Medulla oblongata (tissue), 1 donor: ENCODE results near the gene CDC25C.
"Not testable (repeated sequence)": the region's sequence is repeated elsewhere in the genome, so short reads cannot be mapped to it uniquely, and the experiment has no call there.

Source experiments
- DNase-seq: peaks from one replicate; pipeline ENCODE4 v3.0.0-alpha.2; 2015; ENCODE audit errors: extremely low spot score

Gene CDC25C

DNA sequence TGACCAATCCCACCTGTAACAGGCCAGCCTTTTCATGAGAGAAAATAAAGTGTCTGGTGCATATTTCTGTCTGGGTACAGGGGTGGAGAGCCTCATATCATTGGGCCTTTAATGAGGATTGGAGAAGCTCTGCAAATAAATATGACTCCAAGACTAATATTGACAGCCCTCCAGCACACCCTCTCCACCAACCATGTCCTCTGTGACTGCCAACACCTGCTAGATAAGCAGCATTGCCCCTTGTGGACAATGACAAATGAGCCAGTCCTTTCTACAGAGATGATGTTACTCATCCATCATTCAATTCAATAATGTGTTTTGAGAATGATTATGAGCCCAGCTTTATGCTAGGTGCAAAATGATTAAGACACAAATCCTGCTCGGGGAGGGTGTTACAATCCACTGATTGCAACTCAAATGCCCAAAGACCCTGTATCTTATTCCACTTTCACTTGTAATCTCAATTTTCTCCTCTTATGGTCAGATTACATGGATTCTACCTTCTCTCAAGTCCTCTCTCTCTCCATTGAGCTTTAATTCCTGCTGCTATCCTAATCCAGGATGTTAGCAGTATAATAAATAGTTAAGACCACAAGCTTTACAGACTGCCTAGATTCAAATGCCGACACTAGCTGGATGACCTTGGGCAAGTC, 55.1 kb downstream of the CDC25C start:
- no peak for DNase-seq

DNA sequence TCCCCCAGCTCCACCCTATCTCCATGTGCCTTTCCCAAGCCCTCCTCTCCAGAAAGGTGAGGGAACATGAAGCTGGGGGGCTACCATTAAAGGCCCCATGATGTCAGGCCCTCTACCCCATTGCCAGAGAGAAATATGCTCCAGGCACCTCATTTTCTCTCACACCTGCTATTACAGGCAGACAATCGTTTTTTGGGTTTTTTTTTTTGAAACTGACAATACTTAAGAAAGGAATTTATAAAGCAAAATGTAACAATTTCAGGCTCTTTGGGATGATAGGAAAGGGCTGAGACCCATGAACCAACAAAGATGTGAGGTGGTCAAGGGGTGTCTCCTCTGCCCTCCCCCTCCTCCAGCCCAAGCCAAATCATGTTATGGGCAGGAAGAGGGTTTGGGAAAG, 55.7 kb downstream of the CDC25C start:
- DNase-seq, result no peak

DNA sequence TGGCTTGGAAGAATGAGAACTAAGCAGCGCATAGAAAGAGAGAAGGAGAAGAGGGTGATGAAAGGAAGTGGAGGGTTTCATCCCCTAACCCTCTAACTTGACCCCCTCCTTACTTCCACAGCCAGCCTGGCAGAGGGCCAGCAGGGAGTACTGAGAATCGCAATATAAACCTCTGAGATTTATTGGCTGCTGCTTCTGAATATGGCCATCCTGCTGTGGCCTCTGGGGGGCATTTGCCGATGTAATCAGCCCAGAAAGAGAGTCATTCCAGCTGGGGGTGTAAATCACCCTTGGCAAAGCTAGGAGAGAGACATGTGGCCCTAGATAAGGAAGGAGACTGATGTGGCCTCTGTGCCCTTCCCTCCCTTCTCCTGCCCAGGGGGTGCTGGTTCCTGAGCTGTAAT, 56.2 kb downstream of the CDC25C start:
- DNase-seq, result no peak

DNA sequence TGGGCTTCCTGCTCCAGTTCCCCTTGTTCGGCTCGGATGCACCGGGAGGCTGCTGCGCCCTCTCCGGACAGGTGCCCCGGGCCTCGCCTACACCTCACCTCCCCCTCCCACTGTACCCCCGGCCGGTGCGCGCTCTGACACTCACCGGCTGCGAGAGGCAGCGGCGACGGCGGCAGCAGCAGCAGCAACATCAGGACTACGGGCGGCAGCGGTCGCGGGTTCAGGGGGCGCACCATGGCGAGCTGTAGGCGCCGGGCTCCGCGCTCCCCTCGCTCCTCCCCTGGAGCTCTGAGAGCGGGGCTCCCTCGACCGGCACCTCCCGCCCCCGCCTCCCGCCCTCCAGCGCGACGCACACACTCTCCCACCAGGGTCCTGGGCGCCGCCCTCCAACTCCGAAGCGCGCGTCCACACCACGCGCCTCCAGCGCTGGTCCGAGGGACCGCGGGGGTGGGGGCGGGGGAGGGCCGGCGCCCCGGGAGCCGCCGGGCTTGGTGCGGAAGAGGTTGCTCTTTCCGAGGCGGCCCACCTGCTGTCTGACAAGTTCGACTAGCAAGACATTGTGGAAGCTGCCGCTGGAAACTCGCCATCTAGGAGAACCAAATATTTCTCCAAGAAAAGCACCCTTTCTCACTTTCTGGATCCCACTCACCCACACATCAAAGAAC, 57.3 kb downstream of the CDC25C start, which contains the start of gene GFRA3:
Gene GFRA3 (minus strand): TSS at position 433 of the 665 bp plus-strand sequence. CDS start 197 bp downstream, at position 236.
- DNase-seq, result no peak

DNA sequence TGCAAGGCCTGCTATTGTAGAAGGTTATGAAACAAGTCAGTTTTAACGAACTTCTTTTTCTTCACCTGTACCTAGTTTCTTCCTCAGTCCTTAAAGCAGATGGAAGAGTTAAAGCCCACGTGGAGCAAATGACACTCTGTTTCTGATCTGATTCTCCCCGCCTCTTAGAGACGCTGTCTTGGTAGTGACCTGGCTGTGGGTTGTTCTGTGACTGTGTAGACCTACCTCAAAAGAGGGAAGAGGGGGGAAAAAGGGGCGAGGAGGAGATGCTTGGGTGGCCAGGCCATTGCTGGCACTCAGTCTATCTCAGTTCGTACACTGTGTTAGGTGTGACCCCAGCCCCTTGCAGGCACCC, 57.8 kb downstream of the CDC25C start:
- DNase-seq, result no peak

DNA sequence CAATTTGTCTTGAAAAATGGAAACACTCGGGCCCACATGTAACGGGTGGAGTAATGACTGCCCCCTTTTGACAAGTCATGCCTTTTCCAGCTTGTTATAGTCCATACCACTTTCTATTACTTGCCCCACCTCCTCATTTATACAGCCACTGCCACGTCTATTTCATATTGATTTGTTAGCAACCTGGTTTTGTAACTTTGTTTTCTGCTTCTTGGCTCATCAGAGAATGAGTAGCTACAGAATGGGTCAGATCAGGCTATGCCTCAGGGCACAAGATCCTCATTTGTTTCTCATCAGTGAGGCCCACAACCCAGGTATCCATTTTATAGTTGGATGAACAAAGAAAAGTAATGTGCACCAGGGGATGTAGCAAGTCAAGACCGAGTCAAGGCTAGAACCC, 58.9 kb downstream of the CDC25C start:
- no peak for DNase-seq

DNA sequence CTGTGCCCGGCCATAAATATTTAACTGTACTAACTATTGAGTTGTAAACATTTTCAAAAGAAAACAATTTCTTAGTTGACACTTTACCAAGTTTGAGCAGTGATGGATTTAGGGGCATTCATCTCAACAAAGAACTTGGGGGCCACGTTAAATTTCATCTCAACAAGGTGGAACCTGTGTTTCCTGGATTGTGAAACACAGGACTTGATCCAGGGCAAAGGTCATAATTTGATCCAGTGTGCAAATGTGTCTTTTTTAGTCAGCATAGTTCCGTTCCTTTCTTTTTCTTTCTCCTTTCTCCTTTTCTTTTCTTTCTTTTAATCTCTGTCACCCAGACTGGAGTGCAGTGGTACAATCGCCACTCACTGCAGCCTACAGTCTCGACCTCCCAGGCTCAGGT, 60.3 kb downstream of the CDC25C start:
- no peak for DNase-seq

DNA sequence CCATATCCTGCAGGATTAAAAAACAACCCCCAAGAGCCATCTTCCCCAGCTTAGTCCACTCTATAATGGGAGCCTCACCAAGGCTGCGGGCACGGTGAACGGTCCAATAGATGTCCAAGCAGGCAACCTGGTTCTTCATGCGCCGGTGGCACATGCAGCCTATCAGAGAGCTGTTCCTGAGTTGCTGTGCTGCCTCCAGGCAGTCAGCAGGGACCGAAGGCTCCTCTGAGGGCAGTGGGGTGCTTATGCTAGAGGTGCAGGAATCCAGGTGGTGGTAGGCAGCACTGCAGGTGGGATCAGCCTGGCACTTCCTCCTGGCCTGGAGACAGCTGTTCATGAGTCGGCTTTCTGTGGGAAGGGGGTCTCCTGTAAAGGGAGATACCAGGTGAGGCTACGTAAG, 67.4 kb downstream of the CDC25C start:
- DNase-seq, result no peak

DNA sequence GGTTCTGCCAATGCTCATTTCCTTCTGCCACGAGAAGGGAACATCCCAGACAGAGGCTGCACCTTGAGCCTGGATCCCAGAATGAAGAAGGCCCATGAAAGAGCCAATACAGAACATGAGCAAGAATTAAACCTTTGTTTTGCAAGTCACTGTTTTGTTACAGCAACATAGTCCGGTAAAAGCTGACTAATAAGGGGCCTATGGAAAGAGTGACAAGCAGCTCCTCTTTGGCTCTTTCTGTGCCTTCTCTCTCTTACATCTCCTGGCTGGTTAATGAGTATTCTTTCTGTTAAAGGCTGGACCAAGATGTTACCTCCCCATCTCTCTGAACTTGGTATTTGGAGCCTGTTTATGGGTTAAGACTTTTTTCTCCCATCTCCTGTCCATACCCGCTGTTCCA, 68.0 kb downstream of the CDC25C start:
- DNase-seq, result no peak

DNA sequence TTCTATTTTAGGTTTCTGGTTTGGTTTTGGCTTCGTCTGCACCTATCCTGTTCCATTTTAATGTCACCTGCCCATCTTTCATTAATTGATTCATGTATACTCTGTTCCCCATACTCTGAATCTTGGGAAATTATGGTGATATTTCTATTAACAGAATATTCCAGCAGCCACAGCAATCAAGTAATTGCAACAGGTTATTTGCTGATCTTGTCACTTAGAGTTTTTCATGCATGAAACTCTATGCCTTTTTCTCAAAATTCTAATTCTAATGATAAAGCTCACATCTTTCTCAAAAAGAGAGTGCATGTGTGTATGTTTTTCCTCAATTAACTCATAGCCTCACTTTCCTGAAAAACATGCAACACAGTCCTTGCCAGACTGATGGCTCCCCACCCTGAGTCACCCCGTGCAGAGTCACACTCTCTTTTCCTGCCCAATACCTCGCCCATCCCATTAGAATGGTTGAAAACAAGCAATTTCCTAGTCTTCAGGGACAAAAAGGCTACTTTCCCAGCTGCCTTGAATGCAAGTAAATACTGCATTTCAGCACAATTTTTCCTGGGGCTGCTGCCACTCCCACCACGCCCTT, 72.8 kb downstream of the CDC25C start:
- DNase-seq, result no peak

DNA sequence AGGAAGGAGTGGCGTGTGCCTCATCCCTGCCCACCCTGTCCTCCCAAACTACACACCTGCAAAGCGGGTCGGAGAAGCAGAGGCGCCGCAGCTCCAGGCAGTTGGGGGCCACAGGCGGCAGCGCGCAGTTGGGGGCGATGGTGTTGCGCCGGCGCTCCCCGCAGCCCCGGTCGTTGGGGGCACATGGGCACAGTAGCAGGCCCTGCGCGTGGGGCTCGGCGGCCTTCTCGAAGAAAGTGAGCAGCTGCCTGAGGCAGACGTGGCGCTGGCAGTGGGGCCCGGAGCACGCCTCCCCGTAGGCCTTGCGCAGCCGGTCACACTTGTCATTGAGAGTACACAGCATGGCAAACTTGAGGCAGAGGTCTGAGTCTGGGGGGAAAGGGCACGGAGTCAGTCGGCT, 74.0 kb downstream of the CDC25C start:
- DNase-seq, result no peak

DNA sequence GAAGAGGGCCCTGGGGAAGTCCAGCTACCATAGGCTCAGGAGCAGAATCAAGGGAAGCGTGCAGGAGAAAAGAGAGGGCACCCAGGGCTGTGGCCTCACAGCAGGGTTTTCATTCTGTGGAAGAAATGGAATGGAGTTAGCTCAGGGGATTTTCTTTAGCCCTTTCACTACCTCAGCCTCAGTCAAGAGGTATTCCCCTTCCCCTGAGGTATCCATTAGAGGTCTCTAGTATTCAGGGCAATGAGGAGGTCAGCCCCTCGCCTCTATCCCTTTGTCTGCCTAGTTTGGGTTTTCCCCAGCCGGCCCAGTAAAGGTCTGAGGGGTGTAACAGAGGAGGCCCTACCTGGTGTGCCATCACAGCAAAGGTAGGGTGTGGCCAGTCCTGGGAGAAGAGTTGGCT, 78.7 kb downstream of the CDC25C start:
- no peak for DNase-seq

DNA sequence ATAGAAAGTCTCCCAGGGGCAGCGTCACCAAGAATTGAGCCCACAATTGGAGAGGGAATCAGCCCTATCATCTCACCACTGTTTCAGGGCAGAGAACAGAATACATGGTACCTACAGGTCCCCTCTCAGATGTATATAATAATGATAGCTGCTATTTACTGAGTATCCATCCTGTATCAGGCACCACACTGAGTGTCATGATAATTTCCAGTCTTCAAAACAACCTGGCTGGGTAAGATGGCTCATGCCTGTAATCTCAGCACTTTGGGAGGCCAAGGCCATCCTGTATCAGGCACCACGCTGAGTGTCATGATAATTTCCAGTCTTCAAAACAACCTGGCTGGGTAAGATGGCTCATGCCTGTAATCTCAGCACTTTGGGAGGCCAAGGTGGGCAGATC, 83.8 kb downstream of the CDC25C start:
- DNase-seq, result not testable (repeated sequence)

DNA sequence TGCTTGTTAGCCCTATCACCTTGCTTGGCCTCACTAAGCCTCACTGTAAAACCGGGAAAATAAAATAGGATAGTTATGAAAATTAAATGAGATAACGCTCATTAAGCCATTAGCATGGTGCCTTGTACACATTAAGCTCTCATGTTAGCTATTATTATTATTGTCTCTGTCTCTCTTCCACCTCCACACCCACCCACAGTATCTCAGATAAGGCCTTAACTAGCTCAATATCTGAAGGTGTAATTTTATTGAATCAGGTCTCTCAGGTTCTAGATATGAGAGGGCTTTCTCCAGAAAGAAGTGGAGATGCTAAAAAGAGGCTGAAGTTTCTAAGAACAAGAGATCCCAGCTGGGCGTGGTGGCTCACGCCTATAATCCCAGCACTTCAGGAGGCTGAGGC, 84.8 kb downstream of the CDC25C start:
- no peak for DNase-seq

DNA sequence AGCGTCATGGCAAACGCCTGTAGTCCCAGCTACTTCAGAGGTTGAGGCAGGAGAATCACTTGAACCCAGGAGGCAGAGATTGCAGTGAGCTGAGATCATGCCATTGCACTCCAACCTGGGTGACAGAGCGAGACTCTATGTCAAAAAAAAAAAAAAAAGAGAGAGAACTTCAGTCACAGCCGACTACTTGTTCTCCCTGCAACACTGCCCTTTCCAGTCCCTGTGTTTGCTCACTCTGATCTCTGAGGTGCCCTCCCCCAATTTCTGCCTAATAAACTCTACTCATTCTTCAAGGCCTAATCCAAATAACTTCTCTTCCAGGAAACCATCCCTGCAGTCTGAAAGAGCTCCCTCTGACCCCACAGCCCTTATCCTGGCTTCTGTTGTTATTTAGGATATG, 85.3 kb downstream of the CDC25C start:
- no peak for DNase-seq

DNA sequence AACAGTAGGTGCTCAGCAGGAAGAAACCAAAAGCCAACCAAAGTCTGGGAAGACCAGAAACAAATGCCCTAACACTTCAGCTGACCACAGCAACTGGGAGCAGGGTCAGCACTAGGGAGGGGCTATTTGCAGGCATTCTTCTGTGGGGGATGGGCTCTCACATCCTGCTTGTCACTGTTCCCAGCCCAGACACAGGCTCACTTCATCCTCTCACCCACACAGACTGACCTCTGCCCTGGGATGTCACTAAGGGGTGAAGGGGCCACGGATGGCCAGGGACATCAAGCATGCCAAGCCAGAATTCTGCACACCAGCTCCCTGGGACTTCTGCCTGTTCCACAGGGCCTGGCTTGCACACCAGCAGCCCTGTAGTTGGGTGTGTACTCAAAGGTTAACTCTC, 85.9 kb downstream of the CDC25C start:
- DNase-seq, result no peak

DNA sequence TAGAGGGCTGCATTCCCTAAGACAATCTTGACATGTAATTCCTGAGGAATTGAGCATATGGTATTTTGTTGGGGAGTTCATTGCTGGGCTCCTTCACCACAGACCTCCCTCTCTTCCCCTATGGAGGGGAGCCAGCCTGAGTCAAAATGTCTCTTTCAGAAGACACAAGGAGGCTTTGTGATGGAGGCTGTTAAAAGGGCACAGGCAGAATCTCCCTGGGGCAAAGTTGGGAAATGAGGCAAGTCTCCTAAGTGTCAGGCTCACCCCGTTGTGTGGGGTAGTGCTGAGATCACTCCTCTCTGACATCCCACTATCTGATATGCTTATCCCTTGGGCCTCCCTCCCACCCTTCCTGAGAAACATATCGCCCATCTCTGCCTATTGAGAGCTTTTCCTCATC, 87.8 kb downstream of the CDC25C start:
- DNase-seq, result peak; percentile 38

DNA sequence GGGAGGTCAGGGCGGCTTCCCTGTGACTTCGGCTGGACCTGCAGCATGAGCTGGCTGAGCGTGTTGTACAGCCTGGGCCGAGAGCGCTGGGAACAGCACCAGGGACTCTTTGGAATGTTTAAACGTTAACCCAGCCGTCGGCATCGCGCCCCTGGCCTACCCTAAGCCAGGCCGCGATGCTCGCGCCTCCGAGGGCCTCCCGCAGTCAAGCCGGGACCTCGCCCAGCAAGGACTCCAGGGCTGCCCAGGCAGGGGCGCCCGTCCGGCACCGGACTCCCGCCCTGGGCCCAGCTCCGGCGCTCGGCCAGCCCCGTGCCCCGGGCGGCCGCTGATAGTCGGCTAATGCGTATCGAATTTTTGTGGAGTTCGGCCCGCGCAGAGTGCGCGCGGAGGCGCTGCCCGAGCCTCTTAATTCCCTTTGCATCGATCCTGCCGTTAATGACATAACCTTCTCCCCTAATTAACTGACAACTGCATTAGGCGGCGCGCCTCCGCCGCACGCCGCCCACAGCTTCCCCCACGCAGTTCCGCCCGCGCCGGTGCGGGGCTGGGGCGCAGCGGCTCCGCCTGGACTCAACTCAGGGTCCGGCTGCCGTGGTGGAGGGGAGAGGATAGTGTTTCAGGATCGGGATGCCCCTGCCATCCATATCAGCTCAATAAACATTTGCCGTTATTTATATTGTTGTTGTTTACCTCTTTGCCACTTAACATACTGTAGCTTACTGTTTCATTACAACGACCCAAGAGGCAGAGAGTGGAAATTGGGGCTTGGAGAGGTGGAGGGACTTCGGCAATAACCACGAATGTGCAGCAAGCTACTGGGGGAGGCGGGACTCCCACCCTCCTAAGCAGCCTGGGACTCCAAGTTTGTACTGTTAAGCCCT, 89.7 kb downstream of the CDC25C start:
- DNase-seq, result no peak

DNA sequence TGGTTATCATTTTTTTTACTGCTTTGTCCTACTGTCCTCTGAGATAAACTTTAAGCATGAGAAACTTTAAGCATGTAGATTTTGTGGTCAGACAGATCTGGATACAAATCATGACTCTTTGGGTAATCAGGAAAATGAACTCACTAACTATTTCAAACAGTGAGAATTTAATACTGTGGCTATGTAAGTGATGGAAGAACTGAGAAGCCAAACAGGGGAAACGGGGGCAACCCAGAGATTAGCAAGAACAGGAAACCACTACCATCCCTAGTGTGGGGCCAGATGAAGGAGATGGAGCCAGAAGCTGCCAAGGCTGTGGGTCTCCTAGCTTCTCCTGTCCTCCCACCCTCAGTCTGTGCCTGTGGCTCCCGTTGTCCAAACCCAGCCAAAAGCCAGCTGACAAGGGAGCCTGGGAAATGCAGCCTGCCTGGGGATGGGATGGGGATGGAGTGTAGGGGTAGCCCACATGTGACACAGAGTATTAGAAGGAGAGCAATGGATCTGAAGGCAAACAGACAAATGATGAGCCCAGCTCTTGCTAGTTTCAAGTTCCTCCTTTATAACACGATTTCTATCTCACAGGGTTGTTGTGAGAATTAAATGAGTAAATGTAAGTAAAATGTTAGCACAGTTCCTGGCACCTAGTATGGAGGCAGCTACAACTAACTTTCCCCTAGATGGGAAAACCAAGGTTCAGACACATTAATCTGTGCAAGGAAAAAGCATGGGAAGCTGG, 90.8 kb downstream of the CDC25C start:
- DNase-seq, result no peak

DNA sequence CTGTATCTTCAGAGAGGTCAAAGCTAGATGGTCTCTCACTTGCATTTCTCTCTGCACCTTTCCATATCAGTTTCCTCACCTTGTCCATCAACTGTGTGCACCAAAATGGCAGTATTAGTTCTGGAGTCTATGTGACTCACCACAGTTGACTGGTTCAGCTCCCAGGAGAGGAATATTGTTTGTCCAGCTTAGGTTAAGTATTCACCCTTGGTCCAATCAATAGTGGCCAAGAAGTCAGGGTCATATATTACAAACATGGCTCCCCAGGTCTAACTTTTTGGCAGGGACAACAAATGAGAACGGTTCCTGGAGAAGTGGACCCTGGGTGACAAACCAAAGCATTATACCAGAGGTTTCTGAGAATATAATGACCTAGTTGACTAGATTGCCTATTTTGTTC, 93.6 kb downstream of the CDC25C start:
- DNase-seq, result no peak
